ENCODE measurements around the gene NFIA. TPM values are rescaled to one million over a fixed set of nuclear protein-coding genes. Genes with fewer than 3 reads are reported as not detected.

The NFIA gene
- total and polyA plus RNA-seq, 10 of the 15 experiments (the other 5 are each of a cell fraction or from before 2014, with no cell fraction given), result 0.10 to 0.16 TPM; not detected in 8

GRCh38 chr1:61124078-61124477 lies 41.7 kb downstream of the NFIA start (continued):
- no peak for TF ChIP-seq MLLT1 (IDR thresholded peaks at IDR 0.05)
- no peak for TF ChIP-seq EGR1 (IDR thresholded peaks at IDR 0.05; ENCODE audit: borderline replicate concordance in 1 of 2, low read depth in 2 of 2, low read length in 2 of 2)
- no peak for TF ChIP-seq ZSCAN29 (IDR thresholded peaks at IDR 0.05)
- no peak for TF ChIP-seq POU2F2 (IDR thresholded peaks at IDR 0.05; ENCODE audit: borderline replicate concordance, low read depth, low read length)

GRCh38 chr1:61124696-61125095 lies 42.3 kb downstream of the NFIA start:
- no TSS peak for BruUV-seq (replicated peaks)

More at GRCh38 chr1:61124696-61125095, 42.3 kb downstream of the NFIA start:
- Histone ChIP-seq H3K36me3 (ENCODE audit: control insufficient read depth in 2 of 2, insufficient read depth in 2 of 2, low read length in 1 of 2) (no peaks in the 10 kb centered on the region), H3K4me1 (ENCODE audit: control insufficient read depth, insufficient read depth, low read length) (no peaks in the 10 kb centered on the region), H3K27me3 (replicated peaks in 1 of 2; ENCODE audit: control insufficient read depth in 2 of 2, insufficient read depth in 2 of 2, low read length in 1 of 2) (no peaks in the 10 kb centered on the region), H3K9me3 (replicated peaks; ENCODE audit: control insufficient read depth, insufficient read depth, low read length) (no peaks in the 10 kb centered on the region), H3K4me3 (no peak overlapping the region), H2AFZ (ENCODE audit: control insufficient read depth, low read depth, low read length) (no peak overlapping the region), H3K4me2 (ENCODE audit: control insufficient read depth, insufficient read depth) (no peak overlapping the region), H3K27ac (ENCODE audit: control insufficient read depth, insufficient read depth) (no peak overlapping the region), H3K9ac (ENCODE audit: control insufficient read depth, insufficient read depth, low read length) (no peak overlapping the region), H4K20me1 (ENCODE audit: control insufficient read depth, insufficient read depth) (no peaks in the 10 kb centered on the region), H3K79me2 (ENCODE audit: control insufficient read depth, insufficient read depth, low read length) (no peaks in the 10 kb centered on the region)
- DNase-seq (ENCODE audit: low read depth, low spot score) (no peak), FAIRE-seq (no peak), ATAC-seq (no peak)
- intact Hi-C loops (cut with micrococcal nuclease; ENCODE audit: unreplicated experiment), result no loop called here
- WGBS (ENCODE audit: insufficient coverage, insufficient replicate concordance, low lambda C conversion rate, missing lambda C conversion rate), result 2% methylated on average over 3 of the region's 3 CpGs
- in situ Hi-C loops (cut with MboI), result no loop called here
- POLR2A ChIA-PET, result no interaction called here
- CTCF ChIA-PET, result no interaction called here
- RAD21 ChIA-PET (ENCODE audit: unreplicated experiment), result no interaction called here
- TF ChIP-seq IKZF1 (conservative IDR thresholded peaks at IDR 0.05), result no peak
- TF ChIP-seq MYB (IDR thresholded peaks at IDR 0.05; ENCODE audit: borderline replicate concordance, low read depth, low read length), result no peak
- TF ChIP-seq HDAC6 (IDR thresholded peaks at IDR 0.05; ENCODE audit: unreplicated experiment), result no peak
- no peak for TF ChIP-seq CREM (IDR thresholded peaks at IDR 0.05; ENCODE audit: low read depth)
- SMC1A ChIA-PET (ENCODE audit: uncharacterized antibody, unreplicated experiment), result no interaction called here

All from GM12878 (cell line).